HUDEP-2 (cell line): Measurements from ENCODE around the gene GNB1.
"Not testable (repeated sequence)": the region's sequence is repeated elsewhere in the genome, so short reads cannot be mapped to it uniquely, and the experiment has no call there.

Experiments
- DNase-seq, 76 experiments: peaks; one replicate each; lab custom pipeline; 2025; ENCODE audit not compliant: unreplicated experiment in 76 of 76; lab: John Stamatoyannopoulos, UW

GNB1 gene

GRCh38 chr1:1861761-1862310 is 29.1 kb downstream of the GNB1 start:
- DNase-seq = not testable (repeated sequence)

- DNase-seq = no peak
Measured at GRCh38 chr1:1861339-1861730, 29.6 kb downstream of the GNB1 start.

- not testable (repeated sequence) for DNase-seq
Measured at GRCh38 chr1:1859970-1860697, 30.8 kb downstream of the GNB1 start.

GRCh38 chr1:1858382-1859086 is 32.4 kb downstream of the GNB1 start:
- peak in 69 of 76 experiments; percentile 7 to 79 (median 50) for DNase-seq

GRCh38 chr1:1857096-1857703 is 33.7 kb downstream of the GNB1 start:
- DNase-seq = no peak

GRCh38 chr1:1856161-1856560 is 34.7 kb downstream of the GNB1 start:
- DNase-seq = not testable (repeated sequence)

- DNase-seq = no peak
Measured at GRCh38 chr1:1853593-1854257, 37.2 kb downstream of the GNB1 start.

GRCh38 chr1:1852619-1853414 is 38.1 kb downstream of the GNB1 start:
- no peak for DNase-seq

GRCh38 chr1:1847890-1848289 is 43.0 kb downstream of the GNB1 start:
- no peak for DNase-seq

- peak in 62 of 76 experiments; percentile 3 to 76 (median 38) for DNase-seq
Measured at GRCh38 chr1:1847061-1847850, 43.6 kb downstream of the GNB1 start.

- DNase-seq = peak in 1 of 76 experiments; percentile 3
Measured at GRCh38 chr1:1846386-1846918, 44.4 kb downstream of the GNB1 start.

GRCh38 chr1:1842360-1843146 is 48.3 kb downstream of the GNB1 start:
- DNase-seq = peak in 2 of 76 experiments; percentile 3 to 7

GRCh38 chr1:1841575-1841995 is 49.3 kb downstream of the GNB1 start:
- DNase-seq = no peak

- DNase-seq = no peak
Measured at GRCh38 chr1:1839311-1839965, 51.4 kb downstream of the GNB1 start.

- DNase-seq = no peak
Measured at GRCh38 chr1:1836119-1836518, 54.8 kb downstream of the GNB1 start.

- no peak for DNase-seq
Measured at GRCh38 chr1:1835546-1835945, 55.3 kb downstream of the GNB1 start.

- DNase-seq = no peak
Measured at GRCh38 chr1:1833916-1834325, 57.0 kb downstream of the GNB1 start.

GRCh38 chr1:1833456-1833855 is 57.4 kb downstream of the GNB1 start:
- DNase-seq = no peak
